H9 (cell line): ENCODE results near the gene UNC13D. TPM values are rescaled to one million over a fixed set of nuclear protein-coding genes. Genes with fewer than 3 reads are reported as not detected.

Experiments
- DNase-seq: peaks from one replicate; pipeline ENCODE4 v3.0.0-alpha.2; 2017
- H2AFZ ChIP-seq: one replicate; pipeline ENCODE4 v1.6.1; 2013; ENCODE audit warnings: mild to moderate bottlenecking, low read length, control low read depth, moderate library complexity
- H2AK5ac ChIP-seq: 2 replicates; pipeline ENCODE4 v1.6.1; 2013; ENCODE audit warnings: low read length, control low read depth, mixed read lengths; ENCODE audit not compliant: insufficient read length
- H2BK120ac ChIP-seq: one replicate; pipeline ENCODE4 v1.6.1; 2013; ENCODE audit warnings: low read depth, mild to moderate bottlenecking, low read length, control low read depth, inconsistent platforms; ENCODE audit not compliant: poor library complexity, severe bottlenecking
- H2BK12ac ChIP-seq: 2 replicates; pipeline ENCODE4 v1.6.1; 2013; ENCODE audit warnings: low read length, control low read depth, mixed read lengths, low read depth; ENCODE audit not compliant: insufficient read length
- H2BK15ac ChIP-seq: 2 replicates; pipeline ENCODE4 v1.6.1; 2013; ENCODE audit warnings: low read depth, low read length, control low read depth
- H2BK20ac ChIP-seq: one replicate; pipeline ENCODE4 v1.6.1; 2013; ENCODE audit warnings: low read depth, mild to moderate bottlenecking, low read length, control low read depth, inconsistent platforms; ENCODE audit not compliant: poor library complexity, severe bottlenecking
- H2BK5ac ChIP-seq: 2 replicates; pipeline ENCODE4 v1.6.1; 2013; ENCODE audit warnings: low read length, control low read depth, mixed read lengths; ENCODE audit not compliant: insufficient read length
- H3K14ac ChIP-seq: 2 replicates; pipeline ENCODE4 v1.6.1; 2013; ENCODE audit warnings: low read length, control low read depth; ENCODE audit not compliant: insufficient read depth
- H3K18ac ChIP-seq: 2 replicates; pipeline ENCODE4 v1.6.1; 2013; ENCODE audit warnings: low read depth, mild to moderate bottlenecking, mixed read lengths, low read length, control low read depth; ENCODE audit not compliant: insufficient read length
- H3K23ac ChIP-seq: 2 replicates; pipeline ENCODE4 v1.6.1; 2013; ENCODE audit warnings: low read length, control low read depth, mixed read lengths, low read depth; ENCODE audit not compliant: insufficient read length
- H3K23me2 ChIP-seq: 2 replicates; pipeline ENCODE4 v1.6.1; 2013; ENCODE audit warnings: low read depth, mild to moderate bottlenecking, mixed read lengths, low read length, control low read depth; ENCODE audit not compliant: insufficient read length, poor library complexity, severe bottlenecking
- H3K27ac ChIP-seq: 2 replicates; pipeline ENCODE4 v1.5.1; 2013; ENCODE audit warnings: low read length, control low read depth, mixed read lengths, low read depth; ENCODE audit not compliant: insufficient read length
- H3K27me3 ChIP-seq: 2 replicates; pipeline ENCODE4 v1.6.1; 2013; ENCODE audit warnings: low read length, control low read depth, inconsistent platforms; ENCODE audit not compliant: insufficient read depth
- H3K4ac ChIP-seq: 2 replicates; pipeline ENCODE4 v1.6.1; 2013; ENCODE audit warnings: low read depth, mild to moderate bottlenecking, control low read depth, inconsistent platforms, low read length, moderate library complexity
- H3K4me1 ChIP-seq: 2 replicates; pipeline ENCODE4 v1.6.1; 2013; ENCODE audit warnings: low read length, control low read depth, inconsistent platforms; ENCODE audit not compliant: insufficient read depth
- H3K4me2 ChIP-seq: 2 replicates; pipeline ENCODE4 v1.6.1; 2013; ENCODE audit warnings: low read length, control low read depth, mixed read lengths; ENCODE audit not compliant: insufficient read length, insufficient read depth
- H3K56ac ChIP-seq: 2 replicates; pipeline ENCODE4 v1.6.1; 2013; ENCODE audit warnings: low read depth, mild to moderate bottlenecking, mixed read lengths, low read length, control low read depth; ENCODE audit not compliant: insufficient read length
- H3K79me1 ChIP-seq: 2 replicates; pipeline ENCODE4 v1.6.1; 2013; ENCODE audit warnings: low read depth, mild to moderate bottlenecking, moderate library complexity, low read length, control low read depth, inconsistent platforms; ENCODE audit not compliant: insufficient read depth, poor library complexity, severe bottlenecking
- H3K79me2 ChIP-seq: 2 replicates; pipeline ENCODE4 v1.6.1; 2013; ENCODE audit warnings: low read length, control low read depth, inconsistent platforms; ENCODE audit not compliant: insufficient read depth
- H3K9ac ChIP-seq: 2 replicates; pipeline ENCODE4 v1.6.1; 2013; ENCODE audit warnings: low read length, control low read depth, mixed read lengths; ENCODE audit not compliant: insufficient read length; ENCODE audit errors: extremely low read depth
- H3K9me3 ChIP-seq: one replicate; pipeline ENCODE4 v1.6.1; 2013; ENCODE audit warnings: low read depth, low read length, inconsistent platforms; ENCODE audit not compliant: control insufficient read depth
- H3T11ph ChIP-seq: one replicate; pipeline ENCODE4 v1.6.1; 2013; ENCODE audit warnings: mild to moderate bottlenecking, low read length, control low read depth, inconsistent platforms
- H4K20me1 ChIP-seq: one replicate; pipeline ENCODE4 v1.6.1; 2013; ENCODE audit not compliant: control insufficient read depth, insufficient read length, insufficient read depth
- H4K5ac ChIP-seq: 2 replicates; pipeline ENCODE4 v1.6.1; 2013; ENCODE audit warnings: low read depth, mild to moderate bottlenecking, mixed read lengths, low read length, control low read depth; ENCODE audit not compliant: insufficient read length
- H4K8ac ChIP-seq: replicated peaks from 2 replicates; pipeline ENCODE4 v1.6.1; 2013; ENCODE audit warnings: low read length, control low read depth, mixed read lengths, low read depth; ENCODE audit not compliant: insufficient read length
- H4K91ac ChIP-seq: 2 replicates; pipeline ENCODE4 v1.6.1; 2013; ENCODE audit warnings: low read depth, mild to moderate bottlenecking, moderate library complexity, mixed read lengths, low read length, control low read depth; ENCODE audit not compliant: insufficient read length
- H3K27ac Mint-ChIP-seq, 3 experiments: 2 replicates in 2 of 3; 3 replicates in 1 of 3; pipeline ENCODE4 v1.8.0; 2020 to 2021; ENCODE audit warnings: mixed read lengths in 3 of 3, mild to moderate bottlenecking in 1 of 3, moderate library complexity in 1 of 3
- H3K27me3 Mint-ChIP-seq: 2 replicates; pipeline ENCODE4 v1.8.0; 2021; ENCODE audit warnings: low read depth, mild to moderate bottlenecking, moderate library complexity, mixed read lengths
- H3K36me3 Mint-ChIP-seq, 3 experiments: 2 replicates in 2 of 3; 3 replicates in 1 of 3; pipeline ENCODE4 v1.8.0; 2020 to 2021; ENCODE audit warnings: low read depth in 3 of 3, mixed read lengths in 3 of 3; ENCODE audit not compliant: insufficient read depth in 1 of 3
- H3K4me1 Mint-ChIP-seq, 2 experiments: 2 replicates each; pipeline ENCODE4 v1.8.0; 2020; ENCODE audit warnings: mixed read lengths in 2 of 2
- H3K4me3 Mint-ChIP-seq, 2 experiments: 2 replicates in 1 of 2; 3 replicates in 1 of 2; pipeline ENCODE4 v1.8.0; 2020 to 2021; ENCODE audit warnings: mild to moderate bottlenecking in 2 of 2, mixed read lengths in 2 of 2, moderate library complexity in 1 of 2
- H3K9me3 Mint-ChIP-seq, 2 experiments: 2 replicates in 1 of 2; 3 replicates in 1 of 2; pipeline ENCODE4 v1.8.0; 2020; ENCODE audit warnings: mild to moderate bottlenecking in 2 of 2, mixed read lengths in 2 of 2, moderate library complexity in 1 of 2
- CTCF ChIP-seq: fragments of 200-600 bp; sonication (generic); conservative IDR thresholded peaks from 3 replicates; pipeline ENCODE4 v1.8.0; 2021; ENCODE audit warnings: antibody characterized with exemption, mild to moderate bottlenecking
- WGBS: extraction: QIAGEN DNeasy Blood & Tissue Kit; methylation state at CpG from one replicate; pipeline ENCODE4 v1.1.7; 2013; ENCODE audit warnings: missing lambda C conversion rate, low lambda C conversion rate, mixed read lengths; ENCODE audit not compliant: insufficient read length; ENCODE audit errors: extremely low coverage; 5-methylcytosine and 5-hydroxymethylcytosine counted together
- total RNA-seq: library from RNA; stranded (reverse); gene quantifications from 2 replicates; pipeline ENCODE4 v1.2.1, GENCODE V29; 2021

The UNC13D gene
- total RNA-seq, 1 experiment from 2014 or later, result 6.3 TPM

DNA sequence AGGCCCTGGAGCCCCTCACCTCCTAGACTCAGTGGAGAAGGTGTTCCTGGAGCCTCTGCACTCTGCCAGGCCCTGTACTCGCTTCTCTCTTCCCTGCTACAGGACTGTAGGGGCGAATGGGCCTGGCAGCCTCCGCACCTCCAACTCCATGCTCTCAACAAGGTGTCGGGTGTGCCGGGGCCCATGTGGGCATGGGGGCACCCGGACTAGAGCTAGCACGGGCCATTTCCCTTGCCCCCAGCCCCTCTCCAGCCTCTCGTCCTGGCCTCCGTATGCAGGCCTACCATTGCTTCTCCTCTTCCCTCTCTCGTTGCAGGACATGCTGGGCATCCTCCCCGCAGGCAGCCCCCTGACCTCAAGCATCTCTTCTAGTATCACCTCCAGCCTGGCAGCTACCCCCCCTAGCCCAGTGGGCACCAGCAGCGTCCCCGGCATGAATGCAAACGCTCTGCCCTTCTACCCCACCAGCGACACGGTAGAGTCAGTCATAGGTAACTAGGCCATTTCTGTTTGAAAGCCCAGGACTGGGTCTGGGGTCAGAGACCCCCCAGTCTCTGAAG, 25.8 kb downstream of the UNC13D start:
- TF ChIP-seq CTCF, result no peak
- H3K14ac ChIP-seq, result no peak overlapping the region
- H3K27me3 Mint-ChIP-seq, result no peaks in the 10 kb centered on the region
- no peaks in the 10 kb centered on the region for H4K20me1 ChIP-seq
- no CpG with 5 or more reads among the region's 16 CpGs for WGBS
- no peak overlapping the region for H2AK5ac ChIP-seq
- H3K4me1 ChIP-seq, result no peaks in the 10 kb centered on the region
- H2BK15ac ChIP-seq, result no peak overlapping the region
- H2BK20ac ChIP-seq, result no peak overlapping the region
- H3K79me1 ChIP-seq, result no peaks in the 10 kb centered on the region
- H4K8ac ChIP-seq, result no peak overlapping the region
- peaks cover 23 to 80% (median 73%) of the 10 kb centered on the region in 3 experiments for H3K36me3 Mint-ChIP-seq
- H3K27ac Mint-ChIP-seq, result peak overlapping the region in 2 of 3 experiments; percentile 27 to 50; a peak in 2 of 7 replicates
- no peak for DNase-seq
- no peak overlapping the region for H3K4ac ChIP-seq
- H3K56ac ChIP-seq, result no peak overlapping the region
- H3K23ac ChIP-seq, result no peak overlapping the region
- no peak overlapping the region for H2AFZ ChIP-seq
- H3K9ac ChIP-seq, result no peak overlapping the region
- no peaks in the 10 kb centered on the region for H3K27me3 ChIP-seq
- no peak overlapping the region for H3K4me3 Mint-ChIP-seq
- H3T11ph ChIP-seq, result no peak overlapping the region
- no peaks in the 10 kb centered on the region for H3K79me2 ChIP-seq
- H2BK120ac ChIP-seq, result no peak overlapping the region
- H3K4me1 Mint-ChIP-seq, result no peaks in the 10 kb centered on the region
- H2BK12ac ChIP-seq, result no peak overlapping the region
- H3K18ac ChIP-seq, result no peak overlapping the region
- no peak overlapping the region for H4K5ac ChIP-seq
- H3K9me3 Mint-ChIP-seq, result no peaks in the 10 kb centered on the region; a peak in 1 of 5 replicates
- no peaks in the 10 kb centered on the region for H3K23me2 ChIP-seq
- H3K4me2 ChIP-seq, result no peak overlapping the region
- H2BK5ac ChIP-seq, result no peak overlapping the region
- H3K9me3 ChIP-seq, result no peaks in the 10 kb centered on the region
- H3K27ac ChIP-seq, result no peak overlapping the region
- H4K91ac ChIP-seq, result no peak overlapping the region
